ENCODE measurements around the gene NHERF2. TPM values are rescaled to one million over a fixed set of nuclear protein-coding genes. Genes with fewer than 3 reads are reported as not detected.
A peak's percentile ranks its signal among the peaks of the same experiment; 100 is the strongest.

Gene NHERF2
- total RNA-seq, 1 experiment from 2014 or later: 174 TPM

DNA sequence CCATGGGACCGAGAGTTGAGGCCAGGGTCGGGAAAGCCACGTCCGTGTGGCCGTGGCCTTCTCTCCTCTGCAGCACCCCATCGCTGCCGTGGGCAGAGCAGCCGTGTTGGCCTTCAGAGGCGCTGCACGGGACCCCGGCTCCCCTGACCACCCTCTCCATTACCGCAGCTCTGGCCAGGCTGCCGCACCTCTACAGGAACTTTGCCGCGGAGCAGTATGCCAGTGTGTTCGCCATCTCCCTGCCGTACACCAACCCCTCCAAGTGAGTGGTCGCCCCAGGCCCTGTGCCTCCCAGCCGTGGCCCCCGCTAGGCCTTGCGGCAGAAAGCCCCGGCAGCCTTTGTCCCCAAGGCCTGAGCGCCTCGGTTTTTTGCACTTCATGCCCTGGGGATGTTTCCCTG is 48.9 kb downstream of the NHERF2 start:
- Histone ChIP-seq H3K27me3 (ENCODE audit: control insufficient read depth, insufficient read depth, low read length) (no peaks in the 10 kb centered on the region), H3K9me3 (ENCODE audit: control insufficient read depth, insufficient read depth, low read depth, low read length) (no peaks in the 10 kb centered on the region), H3K36me3 (ENCODE audit: control insufficient read depth, insufficient read depth, low read length) (no peaks in the 10 kb centered on the region; the same call in 1 of the 2 replicates), H3K4me3 (ENCODE audit: low read depth in 2 of 2, low read length in 2 of 2) (no peak overlapping the region), H3K27ac (ENCODE audit: low read length) (no peak overlapping the region), H3K4me1 (ENCODE audit: control insufficient read depth, insufficient read depth, low read length) (no peaks in the 10 kb centered on the region)
- in situ Hi-C loops (cut with HindIII; ENCODE audit: low pct_unique_long_range_greater_than_20kb, low sequenced_read_pairs) (no loop called here), intact Hi-C loops (cut with micrococcal nuclease; ENCODE audit: unreplicated experiment) (no loop called here)
- TF ChIP-seq SIN3A (IDR thresholded peaks at IDR 0.05; ENCODE audit: borderline replicate concordance, insufficient read depth, low read depth, low read length) (no peak), TCF7L2 (IDR thresholded peaks at IDR 0.05; ENCODE audit: low read depth, low read length) (no peak), POLR2AphosphoS5 (IDR thresholded peaks at IDR 0.05; ENCODE audit: low read depth, low read length) (no peak)
- TF ChIP-seq, protein P1, sequence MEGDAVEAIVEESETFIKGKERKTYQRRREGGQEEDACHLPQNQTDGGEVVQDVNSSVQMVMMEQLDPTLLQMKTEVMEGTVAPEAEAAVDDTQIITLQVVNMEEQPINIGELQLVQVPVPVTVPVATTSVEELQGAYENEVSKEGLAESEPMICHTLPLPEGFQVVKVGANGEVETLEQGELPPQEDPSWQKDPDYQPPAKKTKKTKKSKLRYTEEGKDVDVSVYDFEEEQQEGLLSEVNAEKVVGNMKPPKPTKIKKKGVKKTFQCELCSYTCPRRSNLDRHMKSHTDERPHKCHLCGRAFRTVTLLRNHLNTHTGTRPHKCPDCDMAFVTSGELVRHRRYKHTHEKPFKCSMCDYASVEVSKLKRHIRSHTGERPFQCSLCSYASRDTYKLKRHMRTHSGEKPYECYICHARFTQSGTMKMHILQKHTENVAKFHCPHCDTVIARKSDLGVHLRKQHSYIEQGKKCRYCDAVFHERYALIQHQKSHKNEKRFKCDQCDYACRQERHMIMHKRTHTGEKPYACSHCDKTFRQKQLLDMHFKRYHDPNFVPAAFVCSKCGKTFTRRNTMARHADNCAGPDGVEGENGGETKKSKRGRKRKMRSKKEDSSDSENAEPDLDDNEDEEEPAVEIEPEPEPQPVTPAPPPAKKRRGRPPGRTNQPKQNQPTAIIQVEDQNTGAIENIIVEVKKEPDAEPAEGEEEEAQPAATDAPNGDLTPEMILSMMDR (IDR thresholded peaks at IDR 0.05): no peak
- TF ChIP-seq, protein P2, sequence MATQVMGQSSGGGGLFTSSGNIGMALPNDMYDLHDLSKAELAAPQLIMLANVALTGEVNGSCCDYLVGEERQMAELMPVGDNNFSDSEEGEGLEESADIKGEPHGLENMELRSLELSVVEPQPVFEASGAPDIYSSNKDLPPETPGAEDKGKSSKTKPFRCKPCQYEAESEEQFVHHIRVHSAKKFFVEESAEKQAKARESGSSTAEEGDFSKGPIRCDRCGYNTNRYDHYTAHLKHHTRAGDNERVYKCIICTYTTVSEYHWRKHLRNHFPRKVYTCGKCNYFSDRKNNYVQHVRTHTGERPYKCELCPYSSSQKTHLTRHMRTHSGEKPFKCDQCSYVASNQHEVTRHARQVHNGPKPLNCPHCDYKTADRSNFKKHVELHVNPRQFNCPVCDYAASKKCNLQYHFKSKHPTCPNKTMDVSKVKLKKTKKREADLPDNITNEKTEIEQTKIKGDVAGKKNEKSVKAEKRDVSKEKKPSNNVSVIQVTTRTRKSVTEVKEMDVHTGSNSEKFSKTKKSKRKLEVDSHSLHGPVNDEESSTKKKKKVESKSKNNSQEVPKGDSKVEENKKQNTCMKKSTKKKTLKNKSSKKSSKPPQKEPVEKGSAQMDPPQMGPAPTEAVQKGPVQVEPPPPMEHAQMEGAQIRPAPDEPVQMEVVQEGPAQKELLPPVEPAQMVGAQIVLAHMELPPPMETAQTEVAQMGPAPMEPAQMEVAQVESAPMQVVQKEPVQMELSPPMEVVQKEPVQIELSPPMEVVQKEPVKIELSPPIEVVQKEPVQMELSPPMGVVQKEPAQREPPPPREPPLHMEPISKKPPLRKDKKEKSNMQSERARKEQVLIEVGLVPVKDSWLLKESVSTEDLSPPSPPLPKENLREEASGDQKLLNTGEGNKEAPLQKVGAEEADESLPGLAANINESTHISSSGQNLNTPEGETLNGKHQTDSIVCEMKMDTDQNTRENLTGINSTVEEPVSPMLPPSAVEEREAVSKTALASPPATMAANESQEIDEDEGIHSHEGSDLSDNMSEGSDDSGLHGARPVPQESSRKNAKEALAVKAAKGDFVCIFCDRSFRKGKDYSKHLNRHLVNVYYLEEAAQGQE (IDR thresholded peaks at IDR 0.05; ENCODE audit: insufficient read depth in 1 of 2, low read depth in 2 of 2, low read length in 1 of 2): no peak
- POLR2A ChIA-PET: no interaction called here
- no peak for ATAC-seq
- BruUV-seq (replicated peaks): no TSS peak
- CTCF ChIA-PET: no interaction called here
- DNase-seq (ENCODE audit: low read depth, low spot score): no peak

DNA sequence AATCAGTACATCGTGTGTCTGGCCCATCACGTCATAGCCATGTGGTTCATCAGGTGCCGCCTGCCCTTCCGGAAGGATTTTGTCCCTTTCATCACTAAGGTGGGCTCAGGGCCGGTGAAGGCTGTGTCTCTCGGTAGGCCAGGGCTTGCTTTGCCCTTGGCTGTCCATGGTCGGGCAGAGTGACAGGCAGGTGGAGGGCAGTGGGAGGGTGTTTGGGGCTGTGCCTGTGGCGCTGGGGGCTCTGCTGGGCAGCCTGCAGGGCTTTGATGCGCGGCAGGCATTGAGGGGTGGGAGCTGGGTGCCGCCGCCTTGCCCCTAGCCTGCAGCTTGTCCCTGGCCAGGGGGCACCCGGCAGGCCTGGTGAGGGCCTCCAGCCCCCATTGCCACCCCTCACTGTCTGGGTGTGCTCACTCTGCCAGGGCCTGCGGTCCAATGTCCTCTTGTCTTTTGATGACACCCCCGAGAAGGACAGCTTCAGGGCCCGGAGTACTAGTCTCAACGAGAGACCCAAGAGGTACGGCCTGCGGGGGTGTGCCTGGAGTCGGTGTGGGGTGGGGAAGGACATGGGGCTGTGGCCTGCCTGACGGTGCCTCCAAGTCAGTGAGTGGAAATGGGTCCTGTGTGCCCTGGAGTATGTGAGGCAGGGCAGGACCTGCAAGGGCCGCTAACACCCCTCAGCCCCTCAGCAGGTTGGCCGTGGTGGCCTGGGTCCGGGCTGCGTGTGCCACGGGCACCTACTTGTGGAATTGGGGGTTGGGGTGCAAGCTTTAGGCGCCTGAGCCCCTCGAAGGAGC is 49.6 kb downstream of the NHERF2 start:
- in situ Hi-C loops (cut with HindIII; ENCODE audit: low pct_unique_long_range_greater_than_20kb, low sequenced_read_pairs): no loop called here
- intact Hi-C loops (cut with micrococcal nuclease; ENCODE audit: unreplicated experiment): no loop called here
- Histone ChIP-seq H3K27ac (ENCODE audit: low read length) (no peak overlapping the region), H3K4me3 (ENCODE audit: low read depth in 2 of 2, low read length in 2 of 2) (no peak overlapping the region), H3K27me3 (ENCODE audit: control insufficient read depth, insufficient read depth, low read length) (no peaks in the 10 kb centered on the region), H3K9me3 (ENCODE audit: control insufficient read depth, insufficient read depth, low read depth, low read length) (no peaks in the 10 kb centered on the region), H3K4me1 (ENCODE audit: control insufficient read depth, insufficient read depth, low read length) (no peaks in the 10 kb centered on the region), H3K36me3 (ENCODE audit: control insufficient read depth, insufficient read depth, low read length) (no peaks in the 10 kb centered on the region; the same call in 1 of the 2 replicates)
- ATAC-seq (no peak), DNase-seq (ENCODE audit: low read depth, low spot score) (no peak)
- ChIA-PET POLR2A (no interaction called here), CTCF (no interaction called here)
- TF ChIP-seq POLR2AphosphoS5 (IDR thresholded peaks at IDR 0.05; ENCODE audit: low read depth, low read length): no peak
- TF ChIP-seq, protein P2 (IDR thresholded peaks at IDR 0.05; ENCODE audit: insufficient read depth in 1 of 2, low read depth in 2 of 2, low read length in 1 of 2): no peak
- TSS peak; percentile 71 for BruUV-seq (replicated peaks)

Data from Panc1 (cell line).